NCI-H524 (cell line): ENCODE results near the gene THUMPD3.
A peak's percentile ranks its signal among the peaks of the same experiment; 100 is the strongest.

Experiments
- DNase-seq, 2 experiments: peaks; one replicate each; lab custom pipeline; 2025; lab: John Stamatoyannopoulos, UW

The THUMPD3 gene

GRCh38 chr3:9362731-9363530 lies at the start of gene THUMPD3:
Gene THUMPD3, plus strand, starts transcription at chr3:9363054. Its CDS starts 2,015 bp downstream, at chr3:9365069.
- DNase-seq: peak; percentile 73 to 88

GRCh38 chr3:9314796-9315195 lies 48.1 kb upstream of the THUMPD3 start:
- no peak for DNase-seq

GRCh38 chr3:9316881-9317361 lies 45.9 kb upstream of the THUMPD3 start:
- DNase-seq: no peak

DNA sequence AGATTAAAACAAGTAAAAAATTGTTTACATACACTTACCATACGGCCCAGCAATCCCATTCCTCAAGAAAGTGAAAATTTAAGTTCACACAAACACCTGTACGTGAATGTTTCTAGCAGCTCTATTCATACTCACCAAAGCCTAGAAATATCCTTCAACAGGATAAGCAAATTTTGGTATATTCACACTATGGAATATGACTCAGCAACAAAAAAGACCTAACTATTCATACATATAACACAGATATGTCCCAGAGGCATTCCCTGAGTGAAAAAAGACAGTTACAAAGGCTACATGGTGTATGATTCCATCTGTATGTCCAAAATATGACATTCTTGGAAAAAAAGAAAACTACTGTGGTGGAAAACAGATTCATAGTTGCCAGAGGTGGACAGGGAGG lies 40.1 kb upstream of the THUMPD3 start:
- no peak for DNase-seq

DNA sequence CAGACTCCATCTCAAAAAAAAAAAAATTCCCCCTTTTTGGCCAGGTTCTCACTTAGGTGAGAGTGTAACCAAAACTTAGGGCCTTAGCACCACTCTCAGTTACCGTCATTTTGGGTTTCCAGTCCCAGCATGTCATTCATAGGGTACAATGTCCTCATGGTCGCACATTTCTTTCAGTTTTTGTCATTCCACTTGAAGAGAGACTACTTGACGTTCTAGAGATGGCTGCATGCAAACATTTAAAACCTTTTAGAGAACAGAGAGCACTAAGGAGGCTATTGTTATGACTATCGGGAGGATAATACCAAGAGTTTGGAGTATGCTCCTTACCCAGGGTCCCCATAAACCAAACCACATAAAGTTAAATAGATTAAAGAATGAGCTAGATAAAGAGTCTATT lies 37.9 kb upstream of the THUMPD3 start:
- DNase-seq: no peak

DNA sequence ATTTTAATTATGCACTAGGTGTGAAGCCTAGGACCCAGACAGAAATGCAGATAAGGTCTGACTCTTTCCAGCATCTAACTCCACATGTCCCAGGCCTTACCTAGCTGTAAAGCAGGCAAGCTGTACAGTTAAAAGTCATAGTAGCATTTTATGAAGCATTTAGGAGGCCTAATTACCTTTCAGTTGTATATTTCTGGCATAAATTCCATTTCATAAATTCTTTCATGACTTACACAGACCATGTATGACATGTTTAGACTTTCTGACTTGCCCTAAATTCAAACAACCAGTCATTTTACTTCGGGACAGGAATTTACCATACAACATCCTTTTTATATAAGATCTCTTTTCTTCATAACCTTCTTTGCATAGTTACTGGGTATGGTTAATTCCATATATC lies 35.3 kb upstream of the THUMPD3 start:
- DNase-seq: no peak

GRCh38 chr3:9330166-9330703 lies 32.6 kb upstream of the THUMPD3 start:
- DNase-seq: no peak

- DNase-seq: no peak
Measured at GRCh38 chr3:9331171-9331570, 31.7 kb upstream of the THUMPD3 start.

GRCh38 chr3:9332250-9333030 lies 30.4 kb upstream of the THUMPD3 start:
- DNase-seq: no peak

DNA sequence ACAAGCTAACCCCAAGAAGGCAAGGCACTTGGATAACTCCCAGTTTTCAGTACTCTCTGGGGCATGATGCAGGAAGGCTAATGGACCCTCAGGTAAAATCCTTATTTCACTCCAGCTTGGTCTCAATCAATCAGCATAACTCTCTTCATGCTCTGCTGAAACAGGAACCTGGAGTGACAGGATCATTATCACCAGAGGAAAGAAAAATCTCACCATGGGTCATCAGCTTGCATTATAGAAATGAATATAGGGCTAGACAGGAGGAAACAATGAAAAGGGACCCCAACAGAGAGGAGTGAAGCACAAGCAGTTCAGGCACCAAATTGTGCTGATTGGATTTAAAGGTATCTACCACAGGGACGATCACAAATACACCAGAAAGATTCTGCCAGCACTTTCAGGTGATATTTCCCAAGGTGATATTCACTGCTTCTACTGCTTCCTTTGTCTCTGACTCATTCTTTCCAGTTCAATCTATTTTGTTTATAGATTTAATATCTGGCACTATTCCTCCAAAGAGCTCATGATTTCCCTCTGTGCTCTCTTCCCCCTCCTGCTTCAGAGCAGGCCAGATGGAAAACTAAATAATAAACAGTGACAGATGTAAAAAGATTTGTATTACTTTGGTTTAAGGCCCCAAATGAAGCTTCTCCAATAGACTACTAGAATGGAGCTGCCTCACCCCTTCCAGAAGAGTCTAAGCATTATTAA lies 22.9 kb upstream of the THUMPD3 start:
- DNase-seq: no peak

DNA sequence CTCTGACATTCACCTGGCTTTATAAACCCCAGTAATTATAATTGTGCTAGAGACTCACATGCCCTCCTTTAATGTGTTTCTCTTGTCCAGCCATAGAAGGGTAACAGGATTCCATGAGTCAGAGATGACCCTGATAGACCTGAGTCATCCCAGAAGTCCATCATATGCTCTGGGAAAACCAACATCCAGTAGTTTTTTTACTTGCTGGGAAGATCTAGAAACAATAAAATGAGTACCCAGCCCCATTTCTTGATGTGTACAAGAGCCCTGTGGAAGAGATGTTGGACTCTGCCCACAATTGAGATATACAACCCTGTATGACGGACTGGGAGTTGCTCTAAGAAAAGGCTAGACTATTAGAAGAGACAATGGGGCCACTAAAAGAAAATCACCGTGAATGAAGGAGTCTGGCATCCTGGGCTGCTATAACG lies 22.4 kb upstream of the THUMPD3 start:
- DNase-seq: no peak

DNA sequence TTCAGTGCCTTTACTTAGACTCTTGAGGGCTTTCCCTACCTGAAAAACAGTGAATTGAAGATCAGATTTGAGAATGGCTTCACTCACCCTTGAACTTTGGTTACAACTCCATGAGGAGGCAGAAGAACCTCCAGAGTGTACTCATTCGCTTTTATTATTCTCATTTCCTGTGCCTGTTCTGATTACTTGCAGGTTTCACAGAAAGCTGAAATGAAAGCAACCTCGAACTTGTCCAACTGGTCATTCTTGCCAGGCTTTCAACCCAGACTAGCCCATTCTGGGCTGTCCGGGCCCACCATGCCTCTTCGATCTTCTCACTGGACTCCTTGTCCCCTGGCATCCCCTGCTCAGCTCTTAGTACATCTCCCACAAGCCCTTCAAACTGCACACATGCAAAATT lies 20.2 kb upstream of the THUMPD3 start:
- DNase-seq: no peak

- no peak for DNase-seq
Measured at GRCh38 chr3:9343115-9343514, 19.7 kb upstream of the THUMPD3 start.

DNA sequence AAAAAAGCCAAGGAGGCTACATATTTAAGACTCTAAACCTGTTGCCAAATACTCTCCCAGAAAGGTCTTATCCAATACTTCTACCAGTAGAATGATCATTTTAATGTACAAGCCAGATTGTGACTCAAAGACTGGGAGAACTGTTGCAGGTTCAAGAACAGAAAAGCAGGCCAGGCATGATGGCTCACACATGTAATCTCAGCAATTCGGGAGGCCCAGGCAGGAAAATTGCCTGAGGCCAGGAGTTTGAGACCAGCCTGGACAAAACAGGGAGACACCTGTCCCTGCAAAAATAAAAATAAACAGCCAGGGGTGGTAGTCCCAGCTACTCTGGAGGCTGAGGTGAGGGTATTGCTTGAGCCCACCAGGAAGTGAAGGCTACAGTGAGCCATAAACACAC lies 17.8 kb upstream of the THUMPD3 start:
- no peak for DNase-seq

DNA sequence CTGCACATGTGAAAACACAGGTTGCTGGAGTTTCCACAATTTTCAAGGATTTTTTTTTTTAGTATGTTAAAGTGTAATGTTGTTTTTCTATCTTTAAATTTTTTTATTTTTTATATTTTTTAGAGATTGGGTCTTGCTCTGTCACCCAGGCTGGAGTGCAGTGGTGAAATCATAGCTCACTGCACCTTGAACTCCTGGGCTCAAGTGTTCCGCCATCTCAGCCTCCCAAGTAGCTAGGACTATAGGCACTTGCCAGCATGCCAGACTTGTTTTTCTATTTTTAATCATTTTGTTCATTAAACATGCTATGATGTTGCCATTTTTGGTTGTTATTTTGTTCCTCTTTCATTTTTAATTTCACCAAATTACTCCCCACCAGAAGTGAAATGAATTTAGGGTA lies 16.7 kb upstream of the THUMPD3 start:
- no peak for DNase-seq

GRCh38 chr3:9347081-9347480 lies 15.8 kb upstream of the THUMPD3 start:
- no peak for DNase-seq

DNA sequence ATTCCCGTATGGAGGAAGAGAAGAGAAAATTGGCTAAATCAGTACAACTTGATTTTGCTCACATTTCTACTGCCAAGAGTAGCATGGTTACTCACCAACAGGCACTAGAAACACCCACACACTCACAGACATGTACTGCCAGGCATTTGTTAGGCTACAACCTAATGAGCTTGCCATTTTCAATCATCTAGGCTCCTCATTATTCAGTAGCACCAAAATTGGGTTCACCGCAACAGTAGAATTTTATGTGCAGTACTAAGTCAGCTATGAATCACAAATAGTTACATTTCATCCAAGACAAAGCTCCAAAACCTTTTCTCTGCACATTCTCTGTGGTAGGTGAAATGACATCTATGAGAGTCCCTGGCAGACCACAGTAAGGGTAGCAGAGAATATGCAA lies 15.0 kb upstream of the THUMPD3 start:
- no peak for DNase-seq

DNA sequence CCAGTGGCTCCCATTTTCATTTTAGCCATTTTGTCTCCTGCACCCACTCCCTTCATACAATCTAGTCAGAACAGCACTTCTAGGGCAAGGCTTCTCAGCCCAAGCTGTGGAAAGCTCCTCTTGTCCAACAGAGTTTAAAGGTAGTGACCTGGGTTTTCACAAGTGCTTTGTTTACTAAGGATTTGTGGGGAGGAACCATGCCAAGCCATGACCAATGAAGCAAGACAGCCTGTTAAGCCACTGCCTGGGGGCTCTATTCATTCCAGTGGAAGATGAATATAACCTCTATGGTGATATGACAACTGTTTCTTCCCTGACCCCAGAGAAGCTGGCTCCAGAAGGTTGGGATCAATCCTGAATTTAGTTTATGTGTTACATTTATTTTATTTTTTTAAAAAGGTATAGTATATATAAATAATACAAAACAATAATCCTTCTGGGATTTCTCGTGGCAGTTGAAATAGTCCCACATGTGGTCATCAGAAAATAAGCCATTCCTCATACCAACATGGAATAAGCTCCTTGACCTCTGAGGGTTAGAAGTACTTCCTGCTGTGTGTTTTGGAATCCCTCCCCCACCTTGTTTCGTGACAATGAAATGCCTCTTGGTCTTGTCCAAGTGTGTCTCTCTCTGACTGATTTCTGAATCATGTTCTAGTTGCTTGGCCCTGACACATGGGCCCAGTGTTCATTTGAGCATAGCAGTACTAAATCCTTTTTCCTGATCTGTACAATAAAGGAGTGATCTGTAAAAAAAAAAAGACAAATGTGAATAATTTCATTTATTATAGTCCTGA lies 13.3 kb upstream of the THUMPD3 start:
- DNase-seq: no peak

- DNase-seq: no peak
Measured at GRCh38 chr3:9351709-9352126, 11.1 kb upstream of the THUMPD3 start.

DNA sequence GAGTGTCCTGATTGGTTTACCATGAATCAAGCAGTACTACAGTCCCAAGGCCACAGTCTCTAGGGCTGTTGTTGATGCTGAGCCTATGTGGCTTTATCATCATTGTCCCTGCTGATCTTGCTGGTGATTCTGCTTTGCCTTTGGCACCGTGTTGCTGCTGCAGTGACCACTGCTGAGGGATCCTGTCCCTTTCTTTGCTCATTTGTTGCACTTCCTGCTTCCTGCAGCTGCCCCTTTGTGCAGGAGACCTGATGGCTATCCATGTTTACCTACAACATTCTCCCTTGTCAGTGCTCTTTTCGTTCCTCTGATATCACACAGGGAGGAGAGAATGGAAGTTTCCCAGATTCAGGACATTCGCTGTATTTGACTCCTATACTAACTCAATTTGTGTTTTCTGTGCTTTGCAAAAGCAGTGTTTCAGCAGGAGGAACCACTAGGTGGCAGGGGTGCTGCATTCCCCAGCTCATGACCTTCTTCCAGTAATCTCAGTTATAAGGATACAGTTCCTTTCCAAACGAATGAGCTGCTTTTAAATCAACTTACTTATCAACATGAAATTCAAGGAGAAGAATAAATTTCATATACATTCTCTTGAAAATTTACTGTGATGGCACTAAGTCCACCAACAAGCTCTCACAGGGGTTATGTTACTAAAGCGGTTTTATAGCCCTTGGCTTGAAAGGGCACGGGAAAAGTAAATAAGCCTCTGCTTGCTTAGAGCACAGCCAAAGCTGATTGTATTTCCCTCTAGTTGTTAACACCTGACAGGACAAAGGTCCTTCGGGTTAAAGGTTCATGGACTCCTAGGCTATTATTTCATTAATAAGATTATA lies 9.7 kb upstream of the THUMPD3 start:
- DNase-seq: peak; percentile 19 to 55
